IPS DF 6.9 (cell line): ENCODE data around the gene RAB35.

Experiments
- DNase-seq: peaks from one replicate; pipeline ENCODE4 v3.0.0-alpha.2; 2013; ENCODE audit warnings: low read depth, low spot score
- H3K27ac ChIP-seq: one replicate; pipeline ENCODE4 v1.5.1; 2013; ENCODE audit warnings: low read length, control low read depth
- H3K27me3 ChIP-seq: 2 replicates; pipeline ENCODE4 v1.6.1; 2013; ENCODE audit warnings: mild to moderate bottlenecking, low read length; ENCODE audit not compliant: control insufficient read depth, insufficient read depth
- H3K36me3 ChIP-seq: 2 replicates; pipeline ENCODE4 v1.6.1; 2013; ENCODE audit warnings: low read length; ENCODE audit not compliant: control insufficient read depth, insufficient read depth
- H3K4me1 ChIP-seq: 2 replicates; pipeline ENCODE4 v1.6.1; 2013; ENCODE audit warnings: low read length; ENCODE audit not compliant: control insufficient read depth, insufficient read depth
- H3K4me3 ChIP-seq: 2 replicates; pipeline ENCODE4 v1.5.1; 2013; ENCODE audit warnings: mild to moderate bottlenecking, low read length
- H3K9me3 ChIP-seq: 2 replicates; pipeline ENCODE4 v1.6.1; 2013; ENCODE audit warnings: low read length, inconsistent platforms; ENCODE audit not compliant: control insufficient read depth, insufficient read depth
- WGBS: extraction: QIAGEN DNeasy Blood & Tissue Kit; methylation state at CpG from one replicate; pipeline ENCODE4 v1.1.7; 2013; ENCODE audit warnings: mixed read lengths, missing lambda C conversion rate; ENCODE audit not compliant: insufficient read length, insufficient coverage; 5-methylcytosine and 5-hydroxymethylcytosine counted together

Gene RAB35

GRCh38 chr12:120106151-120106550, 10.4 kb downstream of the RAB35 start:
- WGBS: no CpG with 5 or more reads among the region's 1 CpG
- Histone ChIP-seq H3K36me3 (peaks cover 7% of the 10 kb centered on the region), H3K9me3 (no peaks in the 10 kb centered on the region), H3K4me3 (no peak overlapping the region), H3K4me1 (peaks cover 7% of the 10 kb centered on the region; the same call in 1 of the 2 replicates), H3K27me3 (no peaks in the 10 kb centered on the region), H3K27ac (no peak overlapping the region)
- no peak for DNase-seq

DNA sequence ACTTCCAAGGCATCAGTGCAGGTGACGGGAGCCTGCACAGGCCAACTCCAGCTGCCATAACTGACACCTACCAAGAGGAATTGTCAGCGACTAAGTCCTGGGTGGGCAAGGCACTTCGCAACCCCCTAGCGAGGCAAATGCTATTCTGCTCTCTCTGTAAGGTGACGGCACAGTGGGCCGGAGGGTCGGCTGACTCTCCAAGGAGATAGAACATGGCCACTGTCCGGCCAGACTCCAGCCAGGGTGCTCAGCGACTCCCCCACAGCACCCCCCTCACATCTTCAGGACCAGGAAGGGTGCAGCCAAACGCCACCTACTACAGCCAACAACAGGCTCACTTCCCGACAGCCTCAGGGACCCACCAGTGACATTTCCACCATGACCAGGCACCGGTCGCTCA, 13.2 kb downstream of the RAB35 start:
- H3K4me1 ChIP-seq: no peaks in the 10 kb centered on the region; the same call in 1 of the 2 replicates
- no peak overlapping the region for H3K27ac ChIP-seq
- H3K36me3 ChIP-seq: peaks cover 14% of the 10 kb centered on the region
- no peaks in the 10 kb centered on the region for H3K9me3 ChIP-seq
- no CpG with 5 or more reads among the region's 13 CpGs for WGBS
- DNase-seq: no peak
- H3K4me3 ChIP-seq: no peak overlapping the region
- no peaks in the 10 kb centered on the region for H3K27me3 ChIP-seq

GRCh38 chr12:120103044-120103338, 13.6 kb downstream of the RAB35 start:
- Histone ChIP-seq H3K4me3 (no peak overlapping the region), H3K27ac (no peak overlapping the region), H3K27me3 (no peaks in the 10 kb centered on the region), H3K4me1 (no peaks in the 10 kb centered on the region; the same call in 1 of the 2 replicates), H3K36me3 (peaks cover 14% of the 10 kb centered on the region), H3K9me3 (no peaks in the 10 kb centered on the region)
- no peak for DNase-seq
- WGBS: no CpG with 5 or more reads among the region's 11 CpGs

GRCh38 chr12:120102189-120103043, 14.1 kb downstream of the RAB35 start:
- Histone ChIP-seq H3K36me3 (peaks cover 14% of the 10 kb centered on the region), H3K27ac (no peak overlapping the region), H3K4me3 (no peak overlapping the region), H3K9me3 (no peaks in the 10 kb centered on the region), H3K27me3 (no peaks in the 10 kb centered on the region), H3K4me1 (no peaks in the 10 kb centered on the region; the same call in 1 of the 2 replicates)
- no peak for DNase-seq
- WGBS: no CpG with 5 or more reads among the region's 30 CpGs

DNA sequence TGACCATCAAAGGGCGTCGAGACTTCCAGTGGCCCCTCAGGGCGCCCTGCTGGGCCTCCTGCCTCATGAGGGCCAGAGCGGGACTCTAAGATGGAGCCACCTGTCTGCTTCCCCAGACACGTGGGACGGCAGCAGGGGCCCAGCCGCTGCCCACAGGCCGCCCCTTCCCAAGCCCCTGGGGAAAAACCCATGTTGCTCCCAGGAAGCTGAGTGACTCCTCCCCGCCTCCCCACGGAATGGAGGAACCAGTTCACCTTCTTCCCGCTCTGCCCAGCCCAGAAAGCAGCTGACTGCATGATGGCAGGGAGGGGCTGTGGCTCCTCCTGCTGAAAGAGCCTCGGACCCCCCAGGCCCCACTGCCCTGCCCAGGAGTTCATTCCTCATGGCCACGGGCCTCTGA, 14.9 kb downstream of the RAB35 start:
- no CpG with 5 or more reads among the region's 13 CpGs for WGBS
- H3K4me1 ChIP-seq: no peaks in the 10 kb centered on the region; the same call in 1 of the 2 replicates
- no peak overlapping the region for H3K4me3 ChIP-seq
- H3K9me3 ChIP-seq: no peaks in the 10 kb centered on the region
- H3K36me3 ChIP-seq: peaks cover 16% of the 10 kb centered on the region
- no peaks in the 10 kb centered on the region for H3K27me3 ChIP-seq
- DNase-seq: no peak
- no peak overlapping the region for H3K27ac ChIP-seq

- no peak overlapping the region for H3K4me3 ChIP-seq
- H3K9me3 ChIP-seq: no peaks in the 10 kb centered on the region
- no peaks in the 10 kb centered on the region for H3K27me3 ChIP-seq
- no peak overlapping the region for H3K27ac ChIP-seq
- no CpG with 5 or more reads among the region's 11 CpGs for WGBS
- H3K4me1 ChIP-seq: no peaks in the 10 kb centered on the region; the same call in 1 of the 2 replicates
- no peak for DNase-seq
- H3K36me3 ChIP-seq: peaks cover 20% of the 10 kb centered on the region
These were observed 15.4 kb downstream of the RAB35 start for GRCh38 chr12:120101182-120101581.

GRCh38 chr12:120100630-120101029, 15.9 kb downstream of the RAB35 start:
- no CpG with 5 or more reads among the region's 21 CpGs for WGBS
- H3K27ac ChIP-seq: no peak overlapping the region
- no peaks in the 10 kb centered on the region for H3K9me3 ChIP-seq
- H3K27me3 ChIP-seq: no peaks in the 10 kb centered on the region
- H3K4me3 ChIP-seq: no peak overlapping the region
- no peak for DNase-seq
- no peaks in the 10 kb centered on the region; the same call in 1 of the 2 replicates for H3K4me1 ChIP-seq
- peaks cover 20% of the 10 kb centered on the region for H3K36me3 ChIP-seq

- Histone ChIP-seq H3K27ac (no peak overlapping the region), H3K4me1 (peaks cover 3% of the 10 kb centered on the region; the same call in 1 of the 2 replicates), H3K36me3 (peaks cover 20% of the 10 kb centered on the region), H3K27me3 (no peaks in the 10 kb centered on the region), H3K9me3 (no peaks in the 10 kb centered on the region), H3K4me3 (no peak overlapping the region)
- no CpG with 5 or more reads among the region's 11 CpGs for WGBS
- DNase-seq: no peak
These were observed 16.8 kb downstream of the RAB35 start for GRCh38 chr12:120099738-120100137.

DNA sequence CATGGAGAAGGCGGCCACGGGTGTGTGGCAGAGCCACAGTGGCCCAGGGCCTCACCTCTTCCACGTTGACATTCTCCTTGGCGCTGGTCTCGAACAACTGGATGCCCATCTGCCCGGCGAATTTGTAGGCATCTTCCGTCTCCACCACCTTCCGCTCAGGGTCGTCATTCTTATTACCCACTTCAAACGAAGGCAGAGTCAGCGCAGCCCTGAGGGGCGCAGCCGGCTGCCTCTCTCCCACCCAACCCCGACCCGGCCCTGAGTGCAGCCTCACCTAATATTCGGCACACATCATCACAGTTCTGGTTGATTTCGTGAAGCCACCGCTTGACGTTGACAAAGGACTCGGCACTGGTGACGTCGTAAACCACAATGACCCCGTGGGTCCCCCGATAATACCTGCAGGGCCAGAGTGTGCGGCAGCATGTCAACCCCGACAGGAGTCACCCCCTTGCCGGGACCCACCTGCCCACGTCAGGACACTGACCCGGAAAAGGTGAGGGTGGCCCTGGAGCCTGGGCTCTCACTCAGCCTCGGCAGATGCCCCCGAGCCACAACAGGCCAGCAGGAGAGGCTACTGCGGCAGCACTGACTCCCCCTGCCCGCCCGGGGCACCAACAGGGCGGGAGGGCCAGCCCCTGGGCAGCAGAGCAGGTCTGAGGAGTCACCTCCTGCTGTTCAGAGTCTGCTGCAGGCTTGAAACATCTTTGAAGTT, 17.6 kb downstream of the RAB35 start:
- Histone ChIP-seq H3K9me3 (no peaks in the 10 kb centered on the region), H3K27me3 (no peaks in the 10 kb centered on the region), H3K4me1 (peaks cover 5% of the 10 kb centered on the region), H3K4me3 (no peak overlapping the region), H3K27ac (no peak overlapping the region), H3K36me3 (peaks cover 20% of the 10 kb centered on the region)
- WGBS: no CpG with 5 or more reads among the region's 36 CpGs
- no peak for DNase-seq

GRCh38 chr12:120096671-120097202, 19.8 kb downstream of the RAB35 start:
- no peaks in the 10 kb centered on the region for H3K27me3 ChIP-seq
- DNase-seq: no peak
- H3K4me3 ChIP-seq: no peak overlapping the region
- WGBS: no CpG with 5 or more reads among the region's 34 CpGs
- no peaks in the 10 kb centered on the region for H3K9me3 ChIP-seq
- no peak overlapping the region for H3K27ac ChIP-seq
- H3K4me1 ChIP-seq: peaks cover 16% of the 10 kb centered on the region
- peaks cover 13% of the 10 kb centered on the region for H3K36me3 ChIP-seq
